OCI-LY7 (cell line): ENCODE data around the gene FXYD2. TPM values are rescaled to one million over a fixed set of nuclear protein-coding genes. Genes with fewer than 3 reads are reported as not detected.

Experiments used
- BruUV-seq: library from RNA; stranded (reverse); fragments of 400-500 nt; replicated peaks from 2 replicates; lab custom pipeline; 2021; lab: Mats Ljungman, UMichigan
- CTCF ChIA-PET: fragments of 300-600 bp; sonication (Branson Sonifier 250); formaldehyde crosslinking; loops from one replicate; lab custom pipeline; 2022; ENCODE audit warnings: antibody characterized with exemption; ENCODE audit not compliant: unreplicated experiment; lab: Charles Lee
- POLR2A ChIA-PET: fragments of 300-600 bp; sonication (Branson Sonifier 250); formaldehyde crosslinking; loops from one replicate; lab custom pipeline; 2022; ENCODE audit warnings: antibody characterized with exemption; lab: Charles Lee
- DNase-seq: peaks from one replicate; pipeline ENCODE4 v3.0.0-alpha.2; 2015; ENCODE audit warnings: low spot score
- H2AFZ ChIP-seq: fragments of 200-600 bp; sonication (generic), shearing (Covaris generic); 2 replicates; pipeline ENCODE4 v1.6.1; 2014; ENCODE audit warnings: mild to moderate bottlenecking, antibody characterized with exemption, low read length, moderate library complexity
- H3K27ac ChIP-seq: fragments of 200-600 bp; sonication (generic); 2 replicates; pipeline ENCODE4 v1.5.1; 2014; ENCODE audit warnings: mixed run types, low read depth, mild to moderate bottlenecking, moderate library complexity, low read length, inconsistent platforms; ENCODE audit not compliant: poor library complexity, severe bottlenecking
- H3K36me3 ChIP-seq: fragments of 200-600 bp; sonication (generic); 2 replicates; pipeline ENCODE4 v1.6.1; 2014; ENCODE audit warnings: mild to moderate bottlenecking, antibody characterized with exemption, low read length, moderate library complexity, mixed read lengths; ENCODE audit not compliant: insufficient read depth
- H3K4me1 ChIP-seq: fragments of 200-600 bp; sonication (generic); 2 replicates; pipeline ENCODE4 v1.5.1; 2014; ENCODE audit warnings: mild to moderate bottlenecking, low read length; ENCODE audit not compliant: insufficient read depth, poor library complexity, severe bottlenecking
- H3K4me2 ChIP-seq: fragments of 200-600 bp; sonication (generic); 2 replicates; pipeline ENCODE4 v1.6.1; 2014; ENCODE audit warnings: mild to moderate bottlenecking, low read length
- H3K4me3 ChIP-seq: fragments of 200-600 bp; sonication (generic); 2 replicates; pipeline ENCODE4 v1.5.1; 2014; ENCODE audit warnings: mild to moderate bottlenecking, low read depth, low read length; ENCODE audit not compliant: poor library complexity, severe bottlenecking
- H3K79me2 ChIP-seq: fragments of 200-600 bp; sonication (generic); 2 replicates; pipeline ENCODE4 v1.6.1; 2016; ENCODE audit warnings: low read depth, mild to moderate bottlenecking, low read length, moderate library complexity, mixed read lengths; ENCODE audit not compliant: insufficient read depth
- H3K9me2 ChIP-seq: fragments of 200-600 bp; sonication (generic); 2 replicates; pipeline ENCODE4 v1.6.1; 2016; ENCODE audit warnings: mild to moderate bottlenecking, low read length, mixed read lengths; ENCODE audit not compliant: insufficient read depth
- H3K9me3 ChIP-seq: fragments of 200-600 bp; sonication (generic); 2 replicates; pipeline ENCODE4 v1.6.1; 2014; ENCODE audit warnings: mild to moderate bottlenecking, mixed run types, low read length, mixed read lengths
- H4K20me1 ChIP-seq: fragments of 200-600 bp; sonication (generic); 2 replicates; pipeline ENCODE4 v1.6.1; 2014; ENCODE audit warnings: mild to moderate bottlenecking, antibody characterized with exemption, low read length, moderate library complexity, mixed read lengths; ENCODE audit not compliant: insufficient read depth
- CTCF ChIP-seq: fragments of 200-600 bp; sonication (generic); conservative IDR thresholded peaks from 2 replicates; pipeline ENCODE4 v1.5.1; 2014; ENCODE audit warnings: mild to moderate bottlenecking, antibody characterized with exemption, low read length, moderate library complexity, mixed read lengths
- EZH2phosphoT487 ChIP-seq: fragments of 200-600 bp; sonication (generic); IDR thresholded peaks from 2 replicates; pipeline ENCODE4 v1.6.1; 2018; ENCODE audit warnings: low read depth, borderline replicate concordance, mild to moderate bottlenecking, mixed run types, antibody characterized with exemption, low read length, moderate library complexity, mixed read lengths
- intact Hi-C: fragments of 100-400 bp; cut with micrococcal nuclease; formaldehyde crosslinking; loops from one replicate; pipeline ENCODE4 v1.10.0; 2022; ENCODE audit not compliant: unreplicated experiment
- total RNA-seq, 2 experiments: library from RNA; depleted of rRNA in 1 of 2; stranded (reverse); fragments of >200 nt in 1 of 2; shearing (Covaris generic) in 1 of 2; gene quantifications; 2 replicates each; pipeline ENCODE4 v1.2.3, GENCODE V29; 2014 to 2022

FXYD2 gene
- total RNA-seq, 2 experiments from 2014 or later, result not detected

DNA sequence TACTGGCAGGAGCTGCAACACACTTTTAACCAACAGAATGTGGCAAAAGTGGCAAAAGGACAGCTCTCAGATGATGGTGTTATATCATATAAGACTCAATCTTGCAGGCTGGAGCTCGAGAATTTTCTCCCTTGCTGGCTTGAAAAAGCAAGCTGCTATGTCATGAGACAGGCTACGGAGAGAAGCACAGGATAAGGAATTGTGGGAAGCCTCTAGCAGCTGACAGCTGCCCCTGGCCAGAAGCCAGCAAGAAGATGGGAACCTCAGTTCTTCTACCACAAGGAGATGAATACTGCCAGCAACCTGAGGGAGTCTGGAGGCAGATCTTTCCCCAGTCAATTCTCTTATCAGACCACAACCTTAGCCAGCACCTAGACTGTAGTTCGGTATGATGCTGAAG lies 27.3 kb upstream of the FXYD2 start:
- no peak overlapping the region for H2AFZ ChIP-seq
- CTCF ChIA-PET, result interaction anchor here (0.6 kb wide), 1 partner anchor 95 kb away, joined by 3 read pairs; no protein-coding TSS in a partner anchor
- no peak for DNase-seq
- no peaks in the 10 kb centered on the region for H3K79me2 ChIP-seq
- POLR2A ChIA-PET, result no interaction called here
- no peak for TF ChIP-seq CTCF
- no peak for TF ChIP-seq EZH2phosphoT487
- H4K20me1 ChIP-seq, result no peaks in the 10 kb centered on the region
- H3K9me2 ChIP-seq, result no peaks in the 10 kb centered on the region
- H3K4me1 ChIP-seq, result no peaks in the 10 kb centered on the region
- no TSS peak for BruUV-seq
- no peaks in the 10 kb centered on the region for H3K36me3 ChIP-seq
- H3K4me2 ChIP-seq, result no peak overlapping the region
- no peak overlapping the region for H3K4me3 ChIP-seq
- intact Hi-C loops, result no loop called here
- no peak overlapping the region for H3K27ac ChIP-seq
- H3K9me3 ChIP-seq, result no peaks in the 10 kb centered on the region

GRCh38 chr11:117851106-117851505 lies 26.6 kb upstream of the FXYD2 start:
- CTCF ChIA-PET, result interaction anchor here (0.6 kb wide), 1 partner anchor 96 kb away, joined by 3 read pairs; no protein-coding TSS in a partner anchor
- POLR2A ChIA-PET, result no interaction called here
- no peaks in the 10 kb centered on the region for H3K36me3 ChIP-seq
- H3K27ac ChIP-seq, result no peak overlapping the region
- intact Hi-C loops, result no loop called here
- H3K4me1 ChIP-seq, result no peaks in the 10 kb centered on the region
- H3K4me3 ChIP-seq, result no peak overlapping the region
- no peak for DNase-seq
- no peaks in the 10 kb centered on the region for H3K9me2 ChIP-seq
- BruUV-seq, result no TSS peak
- no peaks in the 10 kb centered on the region for H3K79me2 ChIP-seq
- H3K4me2 ChIP-seq, result no peak overlapping the region
- H3K9me3 ChIP-seq, result no peaks in the 10 kb centered on the region
- H4K20me1 ChIP-seq, result no peaks in the 10 kb centered on the region
- no peak for TF ChIP-seq CTCF
- TF ChIP-seq EZH2phosphoT487, result no peak
- no peak overlapping the region for H2AFZ ChIP-seq

- H3K79me2 ChIP-seq, result no peaks in the 10 kb centered on the region
- ChIA-PET POLR2A (no interaction called here), CTCF (no interaction called here)
- BruUV-seq, result no TSS peak
- H3K4me2 ChIP-seq, result no peak overlapping the region
- H4K20me1 ChIP-seq, result no peaks in the 10 kb centered on the region
- no peak overlapping the region for H3K27ac ChIP-seq
- no peaks in the 10 kb centered on the region for H3K36me3 ChIP-seq
- intact Hi-C loops, result no loop called here
- H2AFZ ChIP-seq, result no peak overlapping the region
- no peak overlapping the region for H3K4me3 ChIP-seq
- H3K4me1 ChIP-seq, result no peaks in the 10 kb centered on the region
- no peak for DNase-seq
- TF ChIP-seq EZH2phosphoT487 (no peak), CTCF (no peak)
- no peaks in the 10 kb centered on the region for H3K9me3 ChIP-seq
- H3K9me2 ChIP-seq, result no peaks in the 10 kb centered on the region
Measured at GRCh38 chr11:117849781-117850414, 25.4 kb upstream of the FXYD2 start.
